HCT116 (cell line): ENCODE measurements around the gene RCSD1. TPM values are rescaled to one million over a fixed set of nuclear protein-coding genes. Genes with fewer than 3 reads are reported as not detected.

ENCODE experiments used
- ATAC-seq: fragments of 200-7000 bp; cut with Tn5 transposase; 2 replicates; pipeline ENCODE4 v1.9.1; 2020; ENCODE audit warnings: mild to moderate bottlenecking, moderate library complexity
- BruUV-seq: library from RNA; stranded (reverse); fragments of 400-500 nt; replicated peaks from 2 replicates; lab custom pipeline; 2021; lab: Mats Ljungman, UMichigan
- CTCF ChIA-PET: fragments of 300-600 bp; sonication (Branson Sonifier 250); formaldehyde crosslinking; loops from one replicate; lab custom pipeline; 2021; ENCODE audit warnings: antibody characterized with exemption; lab: Charles Lee
- POLR2A ChIA-PET: fragments of 300-600, 350-600 bp; sonication (Branson Sonifier 250); formaldehyde crosslinking; loops from one replicate; lab custom pipeline; 2021; ENCODE audit warnings: antibody characterized with exemption; lab: Charles Lee
- RAD21 ChIA-PET, 2 experiments: fragments of 300-600 bp; sonication (Branson Sonifier 250); formaldehyde crosslinking; loops; one replicate each; lab custom pipeline; 2023; ENCODE audit warnings: low total read pairs in 2 of 2; ENCODE audit not compliant: uncharacterized antibody in 2 of 2, unreplicated experiment in 2 of 2, low non-redundant PET in 1 of 2; lab: Charles Lee
- DNase-seq: peaks from one replicate; pipeline ENCODE4 v3.0.0-alpha.2; 2010; ENCODE audit warnings: low read depth, low spot score
- H2AFZ ChIP-seq: fragments of 200-600 bp; shearing (Covaris generic), sonication (generic); 2 replicates; pipeline ENCODE4 v1.6.1; 2017; ENCODE audit warnings: low read depth, mixed run types, mixed read lengths, antibody characterized with exemption, low read length; ENCODE audit not compliant: poor library complexity, severe bottlenecking
- H3K27ac ChIP-seq: 2 replicates; pipeline ENCODE4 v1.5.1; 2012; ENCODE audit warnings: low read depth, low read length
- H3K27me3 ChIP-seq: fragments of 200-600 bp; sonication (generic); 2 replicates; pipeline ENCODE4 v1.6.1; 2016; ENCODE audit warnings: mixed run types, low read length, mixed read lengths; ENCODE audit not compliant: insufficient read depth
- H3K36me3 ChIP-seq, 2 experiments: fragments of 200-500 bp in 1 of 2; fragments of 200-600 bp in 1 of 2; sonication (Bioruptor generic) in 1 of 2; sonication (generic) in 1 of 2; 2 replicates each; pipeline versions ENCODE4 v1.5.1 to v1.6.1; 2014 to 2016; ENCODE audit warnings: low read length in 2 of 2, inconsistent platforms in 1 of 2, mixed read lengths in 1 of 2, mixed run types in 1 of 2; ENCODE audit not compliant: insufficient read depth in 2 of 2, control insufficient read depth in 1 of 2
- H3K4me1 ChIP-seq, 2 experiments: fragments of 200-600 bp in 1 of 2; sonication (generic) in 1 of 2; 2 replicates each; pipeline versions ENCODE4 v1.5.1 to v1.6.1; 2012 to 2017; ENCODE audit warnings: low read length in 2 of 2, inconsistent platforms in 1 of 2, mild to moderate bottlenecking in 1 of 2, mixed read lengths in 1 of 2, mixed run types in 1 of 2, moderate library complexity in 1 of 2; ENCODE audit not compliant: insufficient read depth in 2 of 2, control insufficient read depth in 1 of 2
- H3K4me2 ChIP-seq: fragments of 200-600 bp; sonication (generic); 2 replicates; pipeline ENCODE4 v1.6.1; 2017; ENCODE audit warnings: mixed run types, low read length, mixed read lengths
- H3K4me3 ChIP-seq, 2 experiments: fragments of 200-600 bp in 1 of 2; sonication (generic) in 1 of 2; replicated peaks in 1 of 2; 2 replicates each; pipeline ENCODE4 v1.5.1; 2011 to 2016; ENCODE audit warnings: low read length in 2 of 2, control low read depth in 1 of 2, low read depth in 1 of 2, mild to moderate bottlenecking in 1 of 2, mixed read lengths in 1 of 2, mixed run types in 1 of 2
- H3K79me2 ChIP-seq: fragments of 200-600 bp; sonication (generic); 2 replicates; pipeline ENCODE4 v1.6.1; 2017; ENCODE audit warnings: mild to moderate bottlenecking, mixed run types, low read length, moderate library complexity, mixed read lengths; ENCODE audit not compliant: insufficient read depth
- H3K9ac ChIP-seq: fragments of 200-600 bp; sonication (generic); 2 replicates; pipeline ENCODE4 v1.6.1; 2016; ENCODE audit warnings: low read length, mixed read lengths
- H3K9me2 ChIP-seq: fragments of 200-600 bp; sonication (generic), shearing (Covaris generic); 2 replicates; pipeline ENCODE4 v1.6.1; 2017; ENCODE audit warnings: mixed run types, mild to moderate bottlenecking, moderate library complexity; ENCODE audit not compliant: insufficient read depth
- H3K9me3 ChIP-seq, 2 experiments: fragments of 200-500 bp in 1 of 2; fragments of 200-600 bp in 1 of 2; sonication (Bioruptor generic) in 1 of 2; sonication (generic) in 1 of 2; 2 replicates each; pipeline ENCODE4 v1.6.1; 2014 to 2017; ENCODE audit warnings: low read length in 2 of 2, mixed read lengths in 2 of 2, inconsistent platforms in 1 of 2, low read depth in 1 of 2, mild to moderate bottlenecking in 1 of 2, mixed run types in 1 of 2, moderate library complexity in 1 of 2; ENCODE audit not compliant: control insufficient read depth in 1 of 2, insufficient read depth in 1 of 2
- H4K20me1 ChIP-seq: fragments of 200-600 bp; sonication (generic), shearing (Covaris generic); 2 replicates; pipeline ENCODE4 v1.6.1; 2017; ENCODE audit warnings: mixed run types, mild to moderate bottlenecking, moderate library complexity; ENCODE audit not compliant: insufficient read depth
- CBX3 ChIP-seq: IDR thresholded peaks from 2 replicates; pipeline ENCODE4 v1.6.1; 2012; ENCODE audit warnings: low read depth
- CEBPB ChIP-seq: IDR thresholded peaks from 2 replicates; pipeline ENCODE4 v1.6.1; 2012; ENCODE audit warnings: low read depth
- EGR1 ChIP-seq: IDR thresholded peaks from 2 replicates; pipeline ENCODE4 v1.6.1; 2012; ENCODE audit warnings: low read depth
- ELF1 ChIP-seq: IDR thresholded peaks from 2 replicates; pipeline ENCODE4 v1.6.1; 2012; ENCODE audit warnings: low read depth, borderline replicate concordance
- EZH2phosphoT487 ChIP-seq: fragments of 200-600 bp; IDR thresholded peaks from 2 replicates; pipeline ENCODE4 v1.6.1; 2018; ENCODE audit warnings: antibody characterized with exemption, borderline replicate concordance
- FOSL1 ChIP-seq: IDR thresholded peaks from 2 replicates; pipeline ENCODE4 v1.6.1; 2012; ENCODE audit warnings: low read depth
- JUND ChIP-seq: IDR thresholded peaks from 2 replicates; pipeline ENCODE4 v1.6.1; 2012
- POLR2AphosphoS5 ChIP-seq: IDR thresholded peaks from 2 replicates; pipeline ENCODE4 v1.6.1; 2011; ENCODE audit warnings: mild to moderate bottlenecking, low read depth, low read length, moderate library complexity
- RAD21 ChIP-seq: IDR thresholded peaks from 2 replicates; pipeline ENCODE4 v1.6.1; 2012; ENCODE audit warnings: low read depth, mild to moderate bottlenecking
- SP1 ChIP-seq: IDR thresholded peaks from 2 replicates; pipeline ENCODE4 v1.6.1; 2012; ENCODE audit warnings: low read depth
- TCF7L2 ChIP-seq: IDR thresholded peaks from 2 replicates; pipeline ENCODE4 v1.7.0; 2011; ENCODE audit warnings: borderline replicate concordance, inconsistent platforms; ENCODE audit not compliant: insufficient read depth, insufficient read length; ENCODE audit errors: extremely low read depth
- YY1 ChIP-seq: IDR thresholded peaks from 2 replicates; pipeline ENCODE4 v1.6.1; 2011; ENCODE audit warnings: low read length, low read depth, moderate library complexity, mild to moderate bottlenecking; ENCODE audit not compliant: insufficient replicate concordance; ENCODE audit errors: extremely low read depth
- ZFX ChIP-seq: fragments of 450-650 bp; IDR thresholded peaks from 2 replicates; pipeline ENCODE4 v1.6.1; 2017
- ZNF274 ChIP-seq: fragments of 200-500 bp; sonication (Bioruptor generic); IDR thresholded peaks from 2 replicates; pipeline ENCODE4 v1.6.1; 2014; ENCODE audit warnings: mild to moderate bottlenecking, low read depth, low read length, inconsistent platforms
- intact Hi-C: fragments of 100-400 bp; cut with micrococcal nuclease; formaldehyde crosslinking; loops from 2 replicates; pipeline ENCODE4 v1.10.0; 2022
- total RNA-seq: library from RNA; stranded (reverse); gene quantifications from one replicate; pipeline ENCODE4 v1.2.1, GENCODE V29; 2021; ENCODE audit not compliant: unreplicated experiment
- TF ChIP-seq, protein P1 (sequence below): IDR thresholded peaks from 2 replicates; pipeline ENCODE4 v1.6.1; 2012
- TF ChIP-seq, protein P2 (sequence below): IDR thresholded peaks from 2 replicates; pipeline ENCODE4 v1.6.1; 2012
- TF ChIP-seq, protein P3 (sequence below), 3 experiments: fragments of 200-600 bp in 1 of 3; sonication (generic) in 1 of 3; IDR thresholded peaks in 2 of 3; conservative IDR thresholded peaks in 1 of 3; 2 replicates each; pipeline ENCODE4 v1.5.1; 2012 to 2017; ENCODE audit warnings: low read depth in 2 of 3, low read length in 2 of 3, antibody characterized with exemption in 1 of 3, borderline replicate concordance in 1 of 3, control low read depth in 1 of 3, mild to moderate bottlenecking in 1 of 3, mixed read lengths in 1 of 3, mixed run types in 1 of 3, moderate library complexity in 1 of 3; ENCODE audit not compliant: insufficient read depth in 1 of 3

The RCSD1 gene
- total RNA-seq, 1 experiment from 2014 or later, result 0.15 TPM

DNA sequence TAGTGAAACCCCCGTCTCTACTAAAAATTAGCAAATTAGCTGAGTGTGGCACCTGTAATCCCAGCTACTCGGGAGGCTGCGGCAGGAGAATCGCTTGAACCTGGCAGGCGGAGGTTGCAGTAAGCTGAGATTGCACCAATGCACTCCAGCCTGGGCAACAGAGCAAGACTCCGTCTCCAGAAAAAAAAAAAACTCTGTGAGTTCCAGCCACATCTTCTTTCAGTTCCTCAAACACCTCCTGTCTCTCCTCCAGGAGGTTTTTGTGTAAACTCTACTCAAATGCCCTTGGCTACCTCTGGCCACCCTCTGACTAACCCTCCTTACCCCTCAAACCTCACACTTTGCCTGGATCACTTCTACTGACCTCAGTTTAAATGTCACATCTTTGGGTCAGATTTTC is 38.1 kb downstream of the RCSD1 start:
- H3K4me1 ChIP-seq, result peaks cover 0 to 12% of the 10 kb centered on the region in 2 experiments; a peak in 3 of 4 replicates
- H3K4me3 ChIP-seq, result no peak overlapping the region
- CTCF ChIA-PET, result no interaction called here

DNA sequence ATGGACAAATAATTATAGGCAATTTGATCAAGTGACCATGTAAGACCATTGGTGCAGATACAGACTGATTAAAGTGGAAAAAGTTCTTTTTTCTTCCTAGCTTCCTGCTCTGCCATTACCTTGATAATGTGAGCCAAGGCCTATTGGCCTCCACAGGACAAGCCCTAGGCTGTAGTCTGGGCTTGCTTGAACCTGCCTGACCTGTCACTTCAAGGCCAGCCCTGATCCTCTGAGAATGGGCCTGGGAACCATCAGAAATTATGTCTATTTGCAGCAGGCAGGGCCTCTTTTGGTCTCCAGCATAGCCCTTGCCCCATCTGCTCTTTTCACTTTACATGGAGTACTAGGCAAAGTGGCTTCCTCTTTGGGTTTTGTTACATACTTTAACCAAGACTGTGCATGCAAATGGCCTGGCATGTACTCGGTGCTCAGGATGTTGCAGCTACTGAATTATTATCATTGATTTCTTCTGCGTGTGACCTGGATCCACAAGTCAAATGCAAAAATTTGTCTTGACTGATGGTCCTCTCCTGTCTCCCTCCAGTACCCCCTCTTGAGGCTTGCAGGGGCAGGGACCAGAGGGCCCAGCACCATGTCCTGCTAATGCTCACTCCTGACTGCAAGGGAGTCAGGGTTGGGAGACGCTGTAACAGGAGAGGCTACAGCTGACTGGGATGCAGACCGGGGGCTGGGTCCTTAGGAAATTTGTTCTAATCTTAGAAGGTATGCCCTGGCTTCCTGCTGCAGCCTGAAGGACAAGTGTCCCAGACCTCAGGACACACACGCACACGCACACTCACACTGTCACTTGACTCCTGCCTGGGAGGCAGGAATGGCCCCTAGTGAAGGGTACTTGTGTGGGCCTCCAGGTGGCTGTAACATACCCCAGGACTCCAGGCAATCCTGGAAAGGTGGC is 39.4 kb downstream of the RCSD1 start:
- no peak overlapping the region for H3K4me3 ChIP-seq
- no peak overlapping the region for H3K9ac ChIP-seq
- no peaks in the 10 kb centered on the region for H3K36me3 ChIP-seq
- H3K27ac ChIP-seq, result no peak overlapping the region
- intact Hi-C loops, result no loop called here
- no peaks in the 10 kb centered on the region for H3K9me3 ChIP-seq
- H2AFZ ChIP-seq, result no peak overlapping the region
- TF ChIP-seq, protein P1, sequence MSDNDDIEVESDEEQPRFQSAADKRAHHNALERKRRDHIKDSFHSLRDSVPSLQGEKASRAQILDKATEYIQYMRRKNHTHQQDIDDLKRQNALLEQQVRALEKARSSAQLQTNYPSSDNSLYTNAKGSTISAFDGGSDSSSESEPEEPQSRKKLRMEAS, result no peak
- TF ChIP-seq, protein P2, sequence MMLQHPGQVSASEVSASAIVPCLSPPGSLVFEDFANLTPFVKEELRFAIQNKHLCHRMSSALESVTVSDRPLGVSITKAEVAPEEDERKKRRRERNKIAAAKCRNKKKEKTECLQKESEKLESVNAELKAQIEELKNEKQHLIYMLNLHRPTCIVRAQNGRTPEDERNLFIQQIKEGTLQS, result no peak
- TF ChIP-seq SP1, result no peak
- no peak for TF ChIP-seq YY1
- TF ChIP-seq ZFX, result no peak
- TF ChIP-seq TCF7L2, result no peak
- no peak for TF ChIP-seq ZNF274
- TF ChIP-seq JUND, result no peak
- TF ChIP-seq, protein P3, sequence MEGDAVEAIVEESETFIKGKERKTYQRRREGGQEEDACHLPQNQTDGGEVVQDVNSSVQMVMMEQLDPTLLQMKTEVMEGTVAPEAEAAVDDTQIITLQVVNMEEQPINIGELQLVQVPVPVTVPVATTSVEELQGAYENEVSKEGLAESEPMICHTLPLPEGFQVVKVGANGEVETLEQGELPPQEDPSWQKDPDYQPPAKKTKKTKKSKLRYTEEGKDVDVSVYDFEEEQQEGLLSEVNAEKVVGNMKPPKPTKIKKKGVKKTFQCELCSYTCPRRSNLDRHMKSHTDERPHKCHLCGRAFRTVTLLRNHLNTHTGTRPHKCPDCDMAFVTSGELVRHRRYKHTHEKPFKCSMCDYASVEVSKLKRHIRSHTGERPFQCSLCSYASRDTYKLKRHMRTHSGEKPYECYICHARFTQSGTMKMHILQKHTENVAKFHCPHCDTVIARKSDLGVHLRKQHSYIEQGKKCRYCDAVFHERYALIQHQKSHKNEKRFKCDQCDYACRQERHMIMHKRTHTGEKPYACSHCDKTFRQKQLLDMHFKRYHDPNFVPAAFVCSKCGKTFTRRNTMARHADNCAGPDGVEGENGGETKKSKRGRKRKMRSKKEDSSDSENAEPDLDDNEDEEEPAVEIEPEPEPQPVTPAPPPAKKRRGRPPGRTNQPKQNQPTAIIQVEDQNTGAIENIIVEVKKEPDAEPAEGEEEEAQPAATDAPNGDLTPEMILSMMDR (IDR thresholded peaks at IDR 0.05 in 2 of 3, conservative IDR thresholded peaks at IDR 0.05 in 1 of 3; ENCODE audit: borderline replicate concordance in 1 of 3, insufficient read depth in 1 of 3, low read depth in 2 of 3, low read length in 2 of 3), result no peak
- TF ChIP-seq CBX3, result no peak
- TF ChIP-seq EZH2phosphoT487, result no peak
- no peak for TF ChIP-seq CEBPB
- no peak for TF ChIP-seq EGR1
- no peak for DNase-seq
- no peaks in the 10 kb centered on the region for H4K20me1 ChIP-seq
- H3K9me2 ChIP-seq, result no peaks in the 10 kb centered on the region
- BruUV-seq, result no TSS peak
- peaks cover 0 to 3% of the 10 kb centered on the region in 2 experiments; a peak in 1 of 4 replicates for H3K4me1 ChIP-seq
- H3K79me2 ChIP-seq, result no peaks in the 10 kb centered on the region
- ChIA-PET POLR2A (no interaction called here), CTCF (no interaction called here), RAD21 (no interaction called here)
- H3K4me2 ChIP-seq, result no peak overlapping the region
- no peaks in the 10 kb centered on the region for H3K27me3 ChIP-seq
- no peak for ATAC-seq

More for the DNA sequence above, 38.1 kb downstream of the RCSD1 start:
- Histone ChIP-seq H4K20me1 (no peaks in the 10 kb centered on the region), H3K9ac (no peak overlapping the region), H3K27me3 (no peaks in the 10 kb centered on the region), H3K79me2 (no peaks in the 10 kb centered on the region), H2AFZ (no peak overlapping the region), H3K27ac (no peak overlapping the region), H3K36me3 (no peaks in the 10 kb centered on the region), H3K4me2 (no peak overlapping the region), H3K9me3 (no peaks in the 10 kb centered on the region), H3K9me2 (no peaks in the 10 kb centered on the region)
- POLR2A ChIA-PET, result no interaction called here
- BruUV-seq, result no TSS peak
- TF ChIP-seq RAD21, result no peak
- TF ChIP-seq ELF1, result no peak
- no peak for TF ChIP-seq FOSL1
- no peak for TF ChIP-seq YY1
- TF ChIP-seq POLR2AphosphoS5, result no peak
- no peak for TF ChIP-seq ZFX
- no peak for ATAC-seq
- intact Hi-C loops, result no loop called here
- no peak for DNase-seq
- RAD21 ChIA-PET, result no interaction called here
